ENCODE measurements around the gene HDAC10.

DNA sequence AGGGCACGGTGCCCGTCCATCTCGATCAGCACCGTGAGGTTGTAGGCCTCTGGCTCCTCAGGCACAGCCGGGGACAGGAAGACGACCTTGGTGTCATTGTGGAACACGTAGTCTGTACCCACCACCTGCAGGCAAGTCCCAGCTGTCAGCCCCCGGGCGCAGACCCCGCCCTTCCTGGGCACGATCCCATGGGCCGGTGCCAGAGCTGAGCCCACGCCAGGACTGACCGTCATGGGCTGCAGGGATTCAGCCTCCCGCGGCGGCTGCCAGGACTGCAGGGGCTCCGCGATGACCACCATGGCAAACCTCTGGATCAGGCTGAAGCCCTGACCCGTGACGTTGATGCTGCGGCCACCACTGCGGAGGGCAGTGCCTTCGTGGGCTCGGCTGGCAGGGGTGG, 30.9 kb upstream of the HDAC10 start:
- no peak for TF ChIP-seq POLR2AphosphoS5 (IDR thresholded peaks at IDR 0.05; ENCODE audit: borderline replicate concordance, low read depth, low read length)
- TF ChIP-seq EZH2 (IDR thresholded peaks at IDR 0.05): no peak
- no peak for TF ChIP-seq FOXP2 (optimal IDR thresholded peaks at IDR 0.05; ENCODE audit: control extremely low read depth, extremely low read length, insufficient read depth)
